Activated CD8-positive, alpha-beta memory T cell treated with anti-CD3 and anti-CD28 coated beads, Interleukin-2, amount 50 U/mL, for 1 hour (primary cell): ENCODE results near the gene SPEM1.

ENCODE experiments used
- DNase-seq: peaks from one replicate; pipeline ENCODE4 v3.0.0-alpha.2; 2020; ENCODE audit errors: extremely low read depth

The SPEM1 gene

DNA sequence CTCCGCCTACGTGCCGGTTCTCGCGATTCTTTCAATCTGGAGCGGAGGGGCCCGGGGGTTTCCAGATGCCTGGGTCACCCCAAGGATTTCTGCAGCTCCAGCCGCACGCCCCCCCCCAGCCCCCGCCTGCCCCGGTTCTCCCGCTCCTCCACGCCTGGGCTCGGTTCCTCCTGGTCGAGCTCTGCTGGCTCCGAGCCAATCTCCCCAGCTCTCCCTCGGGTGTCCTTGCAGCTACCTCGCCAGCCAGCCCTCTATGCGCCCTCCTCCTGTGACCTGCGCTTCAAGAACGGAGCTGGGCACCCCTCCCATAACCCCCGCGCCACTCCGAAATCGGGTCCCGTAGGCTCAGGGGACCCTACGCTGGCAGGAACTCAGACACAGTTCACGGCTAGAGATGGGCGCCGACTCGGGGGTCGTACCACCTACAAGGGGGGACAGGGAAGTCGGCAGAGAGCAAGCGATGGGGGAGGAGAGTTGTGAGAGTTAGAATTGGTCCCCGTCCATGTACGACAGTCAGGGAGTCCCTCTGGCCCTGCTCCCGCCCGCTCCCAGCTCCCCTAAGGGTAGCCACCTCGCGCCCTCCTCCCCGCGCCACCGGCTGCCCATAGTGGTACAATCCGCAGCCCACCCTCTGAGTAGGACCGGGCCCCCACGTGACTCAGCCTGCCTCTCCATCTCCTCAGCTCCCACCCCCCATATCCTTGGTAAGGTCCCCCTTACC is 20.1 kb downstream of the SPEM1 start:
- DNase-seq = no peak

DNA sequence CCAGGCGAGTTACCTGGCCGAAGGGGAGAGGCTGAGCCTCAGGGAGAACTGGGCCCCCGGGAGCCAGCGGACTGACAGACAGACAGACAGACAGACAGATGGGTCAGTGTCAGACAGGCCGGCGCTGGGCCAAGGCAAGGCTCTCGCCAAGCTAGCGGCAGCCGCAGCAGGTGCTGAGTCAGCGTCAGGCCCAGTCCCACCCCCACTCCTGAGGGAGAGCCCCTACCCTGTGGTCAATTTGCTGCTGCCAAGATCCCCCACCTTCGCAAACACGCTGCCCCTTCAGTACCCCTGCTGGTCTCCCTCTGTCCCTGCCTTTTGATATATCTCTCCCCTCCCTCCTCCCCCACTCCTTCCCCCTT is 20.7 kb downstream of the SPEM1 start:
- DNase-seq = no peak

DNA sequence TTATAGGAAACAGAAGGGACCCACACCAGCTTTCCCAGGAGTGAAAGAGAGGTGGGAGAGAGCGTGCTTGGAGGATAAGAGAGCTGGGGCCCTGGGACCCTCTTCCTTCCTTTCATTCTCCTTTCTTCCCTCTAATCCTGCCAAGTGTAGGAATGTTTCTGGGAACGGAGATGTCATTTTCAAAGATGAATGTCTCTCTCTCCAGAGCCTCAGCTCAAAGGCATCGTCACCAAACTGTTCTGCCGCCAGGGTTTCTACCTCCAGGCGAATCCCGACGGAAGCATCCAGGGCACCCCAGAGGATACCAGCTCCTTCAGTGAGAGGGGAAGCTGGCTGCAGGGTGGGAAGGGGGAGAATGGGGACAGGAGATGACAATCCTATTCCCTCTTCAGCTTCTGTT is 21.1 kb downstream of the SPEM1 start:
- no peak for DNase-seq

DNA sequence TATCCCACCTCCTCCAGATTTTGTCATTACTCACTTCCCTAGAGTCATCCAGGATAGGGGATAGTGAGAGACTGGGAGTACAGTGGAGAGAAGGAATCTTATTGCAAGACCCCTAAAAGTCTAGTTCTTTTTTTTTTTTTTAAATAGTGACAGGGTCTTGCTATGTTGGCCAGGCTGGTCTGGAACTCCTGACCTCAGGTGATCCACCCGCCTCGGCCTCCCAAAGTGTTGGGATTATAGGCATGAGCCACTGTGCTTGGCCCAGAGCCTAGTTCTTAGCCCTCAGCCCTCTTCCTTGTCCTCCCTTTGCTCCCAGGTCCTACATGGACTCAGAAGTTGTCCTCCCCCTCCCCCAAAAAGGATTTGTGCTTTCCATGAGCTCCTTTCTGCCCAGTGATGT is 22.0 kb downstream of the SPEM1 start:
- DNase-seq = no peak

DNA sequence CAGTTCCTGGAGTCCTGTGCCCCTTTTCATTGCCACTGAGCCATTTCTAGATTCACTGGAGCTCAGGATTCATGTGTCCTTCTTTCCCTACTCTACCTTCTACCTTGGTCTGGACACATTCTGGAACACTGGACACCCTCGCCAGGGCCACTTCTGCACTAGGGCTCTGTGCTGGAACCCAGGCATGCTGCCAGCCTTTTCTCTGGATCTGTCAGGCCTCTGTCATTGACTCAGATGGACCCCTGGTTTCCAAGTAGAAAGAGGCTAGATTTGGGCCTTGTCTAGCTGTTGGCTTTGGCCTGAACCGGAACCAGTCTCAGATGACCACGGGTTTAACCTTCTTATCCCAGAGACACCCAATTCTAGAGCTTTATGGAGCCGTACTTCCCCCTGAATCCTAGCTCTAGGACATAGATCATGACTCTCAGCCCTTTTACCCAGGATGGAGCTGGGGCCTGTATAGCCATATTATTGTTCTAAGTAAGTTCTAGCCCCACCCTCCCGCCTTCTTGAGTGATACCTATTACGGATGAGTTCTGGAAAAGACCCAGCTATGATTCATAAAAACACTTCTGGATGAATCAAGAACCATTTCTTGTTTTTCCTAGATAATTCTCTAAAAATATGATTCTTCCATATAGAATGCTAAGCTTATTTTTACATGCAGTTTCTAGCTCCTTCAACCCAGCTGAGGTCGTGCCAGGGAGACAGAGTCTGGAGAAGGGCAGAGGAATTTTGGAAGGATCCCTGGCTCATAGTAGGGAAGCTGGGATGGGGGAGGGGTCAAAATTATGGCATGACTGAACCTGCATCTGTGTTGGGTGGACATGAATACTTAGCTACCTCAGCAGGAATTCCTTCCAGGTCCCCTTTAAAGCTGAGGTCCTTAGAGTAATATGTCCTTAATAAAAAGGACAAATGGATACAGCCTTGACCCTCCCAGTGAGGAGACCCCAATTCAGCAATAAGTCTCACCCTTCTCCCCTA is 23.7 kb downstream of the SPEM1 start:
- no peak for DNase-seq

DNA sequence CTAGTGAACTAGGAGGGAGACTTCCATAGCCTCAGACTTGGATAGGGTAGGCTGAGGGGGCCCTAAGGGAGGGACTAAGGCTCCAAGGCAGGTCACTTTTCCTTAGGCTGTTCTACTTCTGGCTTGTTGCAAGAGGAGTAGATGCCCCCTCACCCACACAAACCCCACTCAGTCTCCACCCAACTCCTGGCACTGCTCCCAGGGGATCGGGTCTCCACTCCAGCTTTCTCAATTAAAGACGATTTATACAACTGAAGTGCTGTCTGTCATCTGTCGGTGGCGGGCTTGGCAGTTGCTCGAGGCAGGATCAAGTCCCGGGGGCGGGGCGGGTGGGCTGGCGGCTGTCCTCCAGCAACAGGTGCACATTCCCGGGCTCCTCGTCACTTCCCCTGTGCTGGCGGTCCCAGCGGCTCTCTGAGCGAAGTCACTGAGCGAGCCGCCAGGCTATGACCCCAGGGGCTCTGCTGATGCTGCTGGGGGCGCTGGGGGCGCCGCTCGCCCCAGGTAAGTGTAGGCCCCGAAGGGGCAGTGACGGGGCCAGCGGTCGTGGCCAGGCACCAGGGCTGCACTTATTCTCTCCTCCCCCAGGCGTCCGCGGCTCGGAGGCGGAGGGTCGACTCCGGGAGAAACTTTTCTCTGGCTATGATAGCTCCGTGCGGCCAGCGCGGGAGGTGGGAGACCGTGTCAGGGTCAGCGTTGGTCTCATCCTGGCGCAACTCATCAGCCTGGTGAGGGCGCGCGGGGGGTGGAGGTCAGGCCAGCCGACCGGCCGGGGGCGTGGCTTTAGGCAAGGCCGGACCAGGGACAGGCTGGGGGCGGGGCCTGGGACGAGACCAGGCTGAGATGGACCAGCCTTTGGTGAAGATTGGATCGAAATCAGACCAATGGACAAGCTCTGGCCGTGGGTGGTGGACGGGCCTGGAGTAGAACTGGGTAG is 24.8 kb downstream of the SPEM1 start, which contains the start of gene CHRNB1:
Gene CHRNB1, plus strand, starts transcription at position 380 of the 937 bp plus-strand sequence. Its CDS starts 67 bp downstream, at position 447.
- no peak for DNase-seq

DNA sequence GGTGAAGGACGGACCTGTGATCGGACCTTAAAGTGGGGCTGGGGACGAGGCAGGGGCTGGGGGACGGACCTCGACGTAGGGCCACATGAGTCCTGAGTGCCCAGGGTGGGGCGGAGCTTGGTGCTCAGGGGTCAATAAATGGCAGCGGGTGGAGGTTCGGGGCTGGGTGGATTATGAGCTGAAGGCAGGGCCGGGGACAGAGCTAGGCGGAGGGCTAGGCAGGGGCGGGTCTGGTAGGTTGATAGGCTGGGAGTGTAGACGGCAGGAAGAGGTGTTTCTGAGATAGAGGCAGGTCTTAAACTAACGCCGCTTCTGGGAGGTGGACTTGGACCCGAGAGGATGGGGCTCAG is 25.5 kb downstream of the SPEM1 start:
- no peak for DNase-seq

DNA sequence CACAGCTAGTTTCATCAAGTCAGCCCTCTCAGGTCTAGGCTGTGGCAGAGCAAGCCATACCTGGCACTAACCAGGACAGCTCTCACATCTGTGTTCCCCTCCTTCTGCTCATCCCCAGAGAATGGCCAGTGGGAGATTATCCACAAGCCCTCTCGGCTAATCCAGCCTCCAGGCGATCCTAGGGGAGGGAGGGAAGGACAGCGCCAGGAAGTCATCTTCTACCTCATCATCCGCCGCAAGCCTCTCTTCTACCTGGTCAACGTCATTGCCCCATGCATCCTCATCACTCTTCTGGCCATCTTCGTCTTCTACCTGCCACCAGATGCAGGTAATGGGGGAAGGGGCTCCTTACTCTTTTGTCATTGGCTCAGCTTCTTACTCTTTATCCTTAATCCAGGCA is 28.3 kb downstream of the SPEM1 start:
- no peak for DNase-seq

DNA sequence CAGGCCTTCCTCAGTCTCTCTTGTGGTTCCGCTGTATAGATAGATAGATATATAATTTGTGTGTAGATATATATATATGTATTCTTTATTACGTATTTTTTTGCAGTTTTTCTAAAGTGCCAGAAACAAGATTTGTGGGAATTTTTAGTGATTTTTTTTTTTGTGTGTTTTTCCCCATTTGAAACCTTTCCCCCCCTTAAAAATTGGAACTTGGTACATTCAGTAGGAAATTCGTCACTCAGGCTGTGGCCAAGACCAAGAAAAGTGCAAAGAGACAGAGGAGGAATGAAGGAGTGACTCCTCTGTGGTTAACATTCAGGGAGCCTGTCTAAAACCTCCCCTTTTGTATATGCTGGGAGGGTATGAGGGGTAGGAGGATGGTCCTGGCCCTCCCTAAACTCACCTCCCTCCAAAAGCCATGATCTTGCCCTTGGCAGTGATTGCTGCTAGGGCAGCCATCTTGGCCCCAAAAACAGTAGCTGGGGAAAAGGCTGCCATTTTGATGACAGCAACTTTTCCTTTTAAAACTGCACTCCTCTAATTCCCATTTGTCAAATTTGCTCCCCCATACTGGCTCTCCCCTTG is 39.9 kb downstream of the SPEM1 start:
- no peak for DNase-seq

DNA sequence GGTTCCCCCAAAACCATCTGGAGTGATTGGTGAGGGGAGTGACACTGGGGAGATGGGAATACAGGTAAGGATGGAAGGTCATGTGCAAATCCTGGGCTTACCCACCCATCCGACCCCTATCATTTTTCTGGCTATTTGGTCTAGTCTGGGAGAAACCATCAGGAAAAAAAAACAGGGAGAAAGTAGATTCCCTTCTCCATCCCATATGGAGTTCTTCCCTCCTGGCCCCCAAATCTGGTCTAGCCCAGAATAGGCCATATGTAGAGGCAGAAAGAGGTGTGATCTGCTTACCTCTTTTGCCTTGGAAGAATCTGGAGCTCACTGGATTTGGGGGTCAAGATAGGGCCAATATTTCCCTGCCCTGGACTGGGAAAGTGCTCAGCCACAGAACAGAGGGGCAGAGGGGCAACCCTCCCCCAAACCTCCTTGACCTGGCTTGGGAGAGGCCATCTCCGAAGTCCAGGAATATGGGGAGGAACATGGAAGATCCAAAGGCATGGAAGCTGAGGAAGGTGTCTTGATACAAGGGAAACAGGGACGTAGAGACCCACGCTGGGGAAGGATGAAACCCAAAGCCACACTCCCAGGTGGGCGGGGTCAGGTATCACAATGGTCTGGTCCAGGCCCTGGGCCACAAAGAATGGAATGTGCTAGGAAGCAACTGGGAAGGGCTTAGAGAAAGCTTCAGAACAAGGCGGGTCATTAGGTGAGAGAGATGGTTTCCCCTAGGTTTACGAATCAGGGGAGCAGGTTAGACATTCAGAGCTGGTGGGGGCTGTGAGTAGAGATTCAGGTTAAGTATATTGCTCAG is 40.9 kb downstream of the SPEM1 start:
- DNase-seq = no peak

DNA sequence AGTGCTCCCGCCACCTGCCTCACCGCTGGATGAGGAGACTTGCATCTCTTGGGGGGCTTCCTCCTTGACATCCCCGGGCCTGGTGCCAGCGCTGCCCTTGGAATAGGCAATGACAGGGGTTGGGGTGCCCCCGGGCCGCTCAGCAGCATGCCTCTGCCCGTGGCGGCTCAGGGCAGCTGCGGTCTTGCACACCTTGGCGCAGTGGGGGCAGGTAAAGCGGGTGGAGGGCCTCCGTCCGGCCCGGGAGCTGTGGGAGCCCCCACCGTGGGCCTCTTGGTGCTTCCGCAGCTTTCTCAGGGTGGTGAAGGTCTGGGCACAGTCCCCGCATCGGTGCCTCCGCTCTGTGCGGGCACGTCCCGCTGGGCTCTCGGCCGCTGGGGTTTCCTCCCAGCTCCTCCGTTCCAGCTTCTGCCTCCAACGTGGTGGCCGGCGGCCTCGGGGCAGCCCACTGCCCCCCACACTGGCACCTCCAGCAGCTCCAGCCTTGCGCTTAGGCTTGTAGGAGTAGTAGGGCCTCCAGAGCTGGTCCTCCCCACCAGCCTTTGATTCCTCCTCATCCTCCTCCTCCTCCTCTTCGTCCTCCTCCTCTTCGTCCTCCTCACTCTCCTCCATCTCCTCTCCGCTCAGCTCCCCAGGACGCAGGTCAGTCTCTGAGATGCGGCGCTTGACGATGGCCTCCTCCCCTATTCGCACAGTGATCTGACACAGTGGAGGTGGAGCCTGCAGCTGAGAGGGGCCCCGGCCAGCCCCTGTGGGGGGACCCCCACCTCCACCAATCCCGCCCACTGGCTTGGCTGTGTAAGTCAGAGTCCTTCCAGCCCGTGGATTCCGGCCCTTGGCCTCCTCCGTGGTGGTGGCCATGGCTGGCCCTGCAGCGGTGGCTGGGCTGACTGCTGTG is 42.6 kb downstream of the SPEM1 start:
- DNase-seq = no peak

DNA sequence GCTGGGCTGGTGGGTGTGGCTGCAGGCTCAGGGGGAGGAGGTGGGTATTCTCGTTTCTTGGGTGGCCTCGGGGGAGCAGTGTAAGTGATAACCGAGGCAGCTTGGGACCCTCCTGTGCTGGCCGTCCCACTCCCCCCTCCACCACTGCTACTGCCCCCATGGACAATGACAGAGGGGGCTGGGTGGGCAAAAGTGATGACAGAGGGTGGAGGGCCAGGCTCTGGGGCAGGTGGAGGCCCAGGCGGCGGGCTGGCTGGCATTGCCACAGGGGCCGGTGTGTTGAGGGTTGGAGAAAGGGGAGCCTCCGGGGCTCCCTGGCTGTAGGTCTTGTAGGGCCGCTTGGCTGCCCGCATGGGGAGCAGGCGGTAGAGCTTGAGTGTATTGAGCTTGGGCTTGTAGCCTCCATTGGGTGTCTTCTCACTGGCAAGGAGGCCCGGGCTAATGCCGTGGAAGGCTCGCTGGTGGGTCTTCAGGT is 43.3 kb downstream of the SPEM1 start:
- no peak for DNase-seq

DNA sequence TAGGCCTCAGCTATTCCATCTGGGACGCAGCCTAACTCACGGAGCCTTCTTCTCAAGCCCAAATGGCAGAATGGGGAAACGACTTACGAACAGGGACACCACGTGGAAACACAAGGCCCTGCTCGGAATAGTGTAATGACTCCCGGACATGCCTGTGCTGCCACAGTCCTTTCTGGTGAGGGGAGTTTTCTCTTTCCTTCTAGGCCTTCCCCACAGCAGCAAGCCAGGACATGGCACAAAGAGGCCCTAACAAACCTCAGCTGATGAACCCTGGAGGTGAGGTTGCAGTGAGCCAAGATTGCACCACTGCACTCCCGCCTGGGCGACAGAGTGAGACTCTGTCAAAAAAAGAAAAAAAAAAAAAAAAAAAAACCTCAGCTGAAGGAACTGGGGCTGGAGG is 44.0 kb downstream of the SPEM1 start:
- no peak for DNase-seq

DNA sequence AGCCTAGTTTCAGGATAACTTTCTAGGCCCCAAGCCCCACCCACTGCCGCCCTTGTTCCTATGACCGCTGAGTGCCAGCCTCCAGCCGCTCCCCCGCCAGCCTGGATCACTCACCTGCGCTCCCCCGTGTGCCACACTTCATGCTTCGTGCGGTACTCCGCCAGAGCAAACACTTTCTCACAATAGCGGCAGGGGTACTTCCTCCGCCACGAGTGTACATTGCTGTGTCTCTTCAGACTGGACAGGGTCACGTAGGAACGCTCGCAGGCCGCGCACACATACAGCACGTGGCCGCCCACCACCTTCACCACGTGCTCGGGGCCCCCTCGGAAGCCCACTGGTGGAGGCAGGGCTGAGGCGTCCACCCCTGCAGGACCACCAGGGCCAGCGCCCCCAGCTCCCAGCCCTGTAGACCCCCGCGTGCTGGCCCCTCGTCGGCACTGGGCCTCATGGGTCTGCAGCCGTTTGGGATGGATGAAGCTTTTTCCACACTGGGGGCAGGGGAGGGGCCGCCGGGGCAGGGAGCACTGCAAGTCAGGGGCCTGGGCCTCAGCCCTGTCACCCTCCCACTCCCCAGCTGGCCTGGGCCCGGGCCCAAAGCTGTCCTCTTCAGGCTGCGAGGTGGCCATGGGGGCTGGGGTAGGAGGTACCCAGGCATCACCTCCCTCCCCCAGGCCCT is 45.6 kb downstream of the SPEM1 start:
- no peak for DNase-seq

DNA sequence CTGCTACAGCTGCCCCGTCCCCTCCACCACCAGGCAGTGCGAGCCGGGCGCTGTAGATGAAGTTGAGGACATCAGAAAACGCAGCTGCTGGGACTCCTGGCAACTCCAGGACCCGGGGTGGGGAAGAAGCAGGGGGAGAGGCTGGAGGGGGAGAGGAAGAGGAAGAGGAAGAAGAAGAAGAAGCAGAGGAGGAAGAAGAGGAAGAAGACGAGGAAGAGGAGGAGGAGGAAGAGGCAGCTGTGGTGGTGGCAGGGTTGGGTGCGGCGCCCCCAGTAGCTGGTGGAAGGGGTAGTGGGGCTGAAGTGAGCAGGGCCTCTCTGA is 46.2 kb downstream of the SPEM1 start:
- no peak for DNase-seq

DNA sequence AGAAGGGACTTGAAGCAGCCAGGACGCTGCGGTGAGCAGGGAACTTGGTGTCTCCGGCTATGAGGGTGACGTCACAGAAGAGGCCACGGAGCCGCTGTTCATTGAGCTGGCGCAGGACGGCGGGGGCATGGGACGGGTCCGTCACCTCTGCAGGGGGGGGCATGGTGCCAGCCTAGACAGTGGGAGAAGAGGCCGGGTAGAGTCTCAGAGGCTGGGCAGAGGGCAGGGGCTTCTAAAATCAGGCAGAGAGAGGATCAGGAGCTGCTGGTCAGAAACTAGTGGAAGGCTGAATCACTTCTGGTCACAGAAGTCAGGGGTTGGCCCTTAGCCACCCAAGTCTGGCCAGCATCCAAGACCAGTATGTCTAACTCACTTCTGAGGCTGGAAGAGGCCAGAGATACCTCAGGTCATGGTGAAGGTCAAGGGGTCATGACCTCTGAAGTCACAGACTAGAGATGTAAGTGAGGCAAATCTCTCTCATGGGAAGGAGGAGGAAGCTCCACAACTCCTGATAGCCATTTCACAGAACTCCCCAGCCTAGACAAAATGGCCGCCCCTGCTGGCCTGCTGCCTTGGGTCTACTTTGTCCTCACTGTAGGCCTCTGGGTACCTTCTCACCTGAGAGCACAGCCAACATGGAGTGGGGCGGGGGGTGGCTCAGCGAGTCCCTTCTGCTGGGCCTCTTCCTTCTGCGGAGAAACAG is 46.7 kb downstream of the SPEM1 start:
- no peak for DNase-seq

DNA sequence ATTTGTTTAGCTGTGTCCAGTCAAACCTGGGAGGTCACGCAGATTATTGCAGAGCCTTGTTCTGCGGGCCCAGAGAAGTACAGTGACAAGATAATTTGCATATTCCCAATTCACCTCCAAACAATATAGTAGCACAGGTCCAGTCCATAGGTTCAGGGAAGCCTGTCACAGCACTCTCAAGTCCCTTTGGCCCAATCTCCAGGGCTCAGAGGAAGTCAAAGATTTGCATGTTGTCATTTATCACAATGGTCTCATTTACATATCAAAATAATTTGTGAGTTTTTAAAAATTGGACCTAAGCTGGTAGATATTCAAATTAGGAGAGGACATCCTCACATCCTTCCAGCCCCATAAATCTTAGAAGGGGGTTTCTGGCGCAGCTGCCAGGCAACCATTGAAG is 47.4 kb downstream of the SPEM1 start:
- no peak for DNase-seq

DNA sequence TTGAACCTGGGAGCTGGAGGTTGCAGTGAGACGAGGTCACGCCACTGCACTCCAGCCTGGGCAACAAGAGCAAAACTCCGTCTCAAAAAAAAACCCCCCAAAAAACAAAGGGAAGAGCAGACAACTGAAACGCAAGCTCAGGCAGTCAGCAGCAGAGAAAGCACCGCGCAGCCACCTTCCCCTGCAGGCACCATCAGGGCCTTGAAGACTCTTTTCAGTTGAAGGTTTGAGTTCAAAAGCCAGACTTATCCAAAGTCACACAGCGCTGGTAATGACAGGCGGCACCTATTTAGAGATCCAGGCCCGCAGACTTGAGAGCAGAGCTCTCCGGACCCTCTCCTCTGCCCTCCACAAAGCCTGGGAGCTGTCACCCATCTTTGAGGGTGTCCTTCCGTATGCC is 48.2 kb downstream of the SPEM1 start:
- DNase-seq = no peak
